Stomach (tissue), 9 donors: Measurements from ENCODE around the gene CTRB1. TPM values are rescaled to one million over a fixed set of nuclear protein-coding genes. Genes with fewer than 3 reads are reported as not detected.

Source experiments
- DNase-seq, 2 donors: peaks; one replicate each; pipeline versions ENCODE4 v3.0.0 to v3.0.0-alpha.2; 2013 to 2019
- H3K27ac ChIP-seq, 5 donors: fragments of 200-600 bp in 4 of 5; sonication (generic) in 4 of 5; one replicate each; pipeline ENCODE4 v1.5.1; 2013 to 2019; ENCODE audit warnings: mild to moderate bottlenecking in 1 of 5, moderate library complexity in 1 of 5
- H3K27me3 ChIP-seq, 3 donors: fragments of 200-600 bp; sonication (generic); one replicate each; pipeline ENCODE4 v1.5.1; 2017 to 2019; ENCODE audit warnings: mixed run types in 1 of 3
- H3K36me3 ChIP-seq, 4 donors: fragments of 200-600 bp; sonication (generic); 1 replicate in 3 of 4; 2 replicates in 1 of 4; pipeline ENCODE4 v1.5.1; 2016 to 2019
- H3K4me1 ChIP-seq, 4 donors: fragments of 200-600 bp; sonication (generic); one replicate each; pipeline ENCODE4 v1.5.1; 2016 to 2019
- H3K4me3 ChIP-seq, 4 donors: fragments of 200-600 bp; sonication (generic) in 3 of 4; one replicate each; pipeline ENCODE4 v1.5.1; 2016 to 2019; ENCODE audit warnings: mild to moderate bottlenecking in 1 of 4
- H3K9me3 ChIP-seq, 4 donors: fragments of 200-600 bp; sonication (generic); one replicate each; pipeline ENCODE4 v1.5.1; 2016 to 2019
- EP300 ChIP-seq: sonication (generic); formaldehyde crosslinking; IDR thresholded peaks from one replicate; pipeline ENCODE4 v1.6.1; 2017; ENCODE audit warnings: antibody characterized with exemption
- POLR2A ChIP-seq, 4 donors: fragments of 450-650 bp; IDR thresholded peaks; one replicate each; pipeline ENCODE4 v1.6.1; 2016; ENCODE audit warnings: antibody characterized with exemption in 4 of 4, control low read depth in 2 of 4, mild to moderate bottlenecking in 1 of 4, moderate library complexity in 1 of 4
- POLR2AphosphoS5 ChIP-seq, 3 donors: sonication (generic); formaldehyde crosslinking; IDR thresholded peaks; one replicate each; pipeline ENCODE4 v1.6.1; 2016; ENCODE audit warnings: antibody characterized with exemption in 3 of 3
- WGBS, 5 donors: extraction: QIAGEN DNeasy Blood & Tissue Kit in 3 of 5; methylation state at CpG; one replicate each; pipeline versions ENCODE4 v1.1.5 to v1.1.7; 2013 to 2018; 5-methylcytosine and 5-hydroxymethylcytosine counted together
- intact Hi-C: fragments of 100-400 bp; cut with DNase I; formaldehyde crosslinking; loops from one replicate; pipeline ENCODE4 v1.15.1; 2023; ENCODE audit warnings: low total_unique reads
- polyA plus RNA-seq, 3 donors: library from polyadenylated mRNA; stranded (reverse); fragments of 200-250 nt; gene quantifications; one replicate each; pipeline ENCODE4 v1.2.3, GENCODE V29; 2013
- total RNA-seq, 5 donors: library from RNA; depleted of rRNA; stranded (reverse); fragments of >200 nt; gene quantifications; one replicate each; pipeline versions ENCODE4 v1.1.0 to v1.2.3, GENCODE V29; 2014 to 2016
- TF ChIP-seq, protein P1 (sequence below), 7 experiments: fragments of 450-650 bp in 4 of 7; fragments of 200-600 bp in 3 of 7; sonication (generic) in 3 of 7; IDR thresholded peaks; one replicate each; pipeline ENCODE4 v1.5.1; 2016 to 2019; ENCODE audit warnings: antibody characterized with exemption in 7 of 7, control low read depth in 2 of 7, mild to moderate bottlenecking in 1 of 7
- donor health status: healthy with polysubstance abuse.
- donor health status: Bipolar disorder and iron deficiency.
- donor health status: healthy.

CTRB1 gene
- total and polyA plus RNA-seq, 8 donors, result 2.5 to 35.9 (median 2.9) TPM; not detected in 5

- peaks cover 0 to 17% (median 0%) of the 10 kb centered on the region in 3 donors for H3K27me3 ChIP-seq
Measured at GRCh38 chr16:75225678-75226515, 7.1 kb downstream of the CTRB1 start.

DNA sequence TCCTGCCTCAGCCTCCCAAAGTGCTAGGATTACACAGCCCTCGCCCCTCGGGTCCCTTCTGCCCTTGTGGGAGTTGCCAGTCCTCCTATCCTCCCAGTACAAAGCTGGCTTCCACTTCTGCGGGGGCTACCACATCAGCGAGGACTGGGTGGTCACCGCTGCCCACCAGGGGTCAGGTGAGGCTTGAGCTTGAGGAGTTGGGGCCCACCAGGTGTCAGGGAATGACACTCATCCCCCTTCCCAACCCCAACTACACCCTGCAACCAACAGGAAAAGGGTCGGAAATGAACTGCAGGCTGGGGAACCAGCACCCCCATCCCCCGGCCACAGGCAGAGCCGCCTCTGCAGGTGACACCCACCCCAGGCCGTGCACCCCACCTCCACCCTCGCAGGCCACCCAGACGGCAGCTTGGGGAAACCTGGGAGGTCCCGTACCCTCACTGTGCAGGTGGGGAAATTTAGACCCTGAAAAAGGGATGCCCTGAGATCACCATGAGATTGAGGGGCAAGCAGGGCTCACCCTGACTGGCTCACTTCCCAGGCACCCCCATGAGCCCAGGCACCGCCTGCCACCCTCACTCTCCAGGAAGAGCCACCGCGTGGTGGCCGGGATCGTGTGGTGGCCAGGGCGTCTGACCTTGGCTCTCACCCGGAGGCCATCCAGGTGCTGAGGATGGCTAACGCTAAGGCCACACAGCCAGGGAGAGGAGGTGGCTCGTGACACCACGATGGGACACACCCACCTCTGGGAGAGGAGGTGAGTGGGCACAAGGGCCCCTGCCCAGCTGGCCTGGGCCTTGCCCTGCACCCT, 8.0 kb downstream of the CTRB1 start:
- H3K4me3 ChIP-seq, result no peak overlapping the region
- H3K4me1 ChIP-seq, result peaks cover 0 to 6% (median 0%) of the 10 kb centered on the region in 4 donors
- 60 to 66% (median 63%) methylated on average over 21 to 22 of the region's 22 CpGs for WGBS, 5 donors
- DNase-seq, result no peak
- H3K27me3 ChIP-seq, result peaks cover 0 to 17% (median 0%) of the 10 kb centered on the region in 3 donors
- peaks cover 19 to 43% (median 40%) of the 10 kb centered on the region in 4 donors for H3K36me3 ChIP-seq
- intact Hi-C loops, result no loop called here
- TF ChIP-seq, protein P1, sequence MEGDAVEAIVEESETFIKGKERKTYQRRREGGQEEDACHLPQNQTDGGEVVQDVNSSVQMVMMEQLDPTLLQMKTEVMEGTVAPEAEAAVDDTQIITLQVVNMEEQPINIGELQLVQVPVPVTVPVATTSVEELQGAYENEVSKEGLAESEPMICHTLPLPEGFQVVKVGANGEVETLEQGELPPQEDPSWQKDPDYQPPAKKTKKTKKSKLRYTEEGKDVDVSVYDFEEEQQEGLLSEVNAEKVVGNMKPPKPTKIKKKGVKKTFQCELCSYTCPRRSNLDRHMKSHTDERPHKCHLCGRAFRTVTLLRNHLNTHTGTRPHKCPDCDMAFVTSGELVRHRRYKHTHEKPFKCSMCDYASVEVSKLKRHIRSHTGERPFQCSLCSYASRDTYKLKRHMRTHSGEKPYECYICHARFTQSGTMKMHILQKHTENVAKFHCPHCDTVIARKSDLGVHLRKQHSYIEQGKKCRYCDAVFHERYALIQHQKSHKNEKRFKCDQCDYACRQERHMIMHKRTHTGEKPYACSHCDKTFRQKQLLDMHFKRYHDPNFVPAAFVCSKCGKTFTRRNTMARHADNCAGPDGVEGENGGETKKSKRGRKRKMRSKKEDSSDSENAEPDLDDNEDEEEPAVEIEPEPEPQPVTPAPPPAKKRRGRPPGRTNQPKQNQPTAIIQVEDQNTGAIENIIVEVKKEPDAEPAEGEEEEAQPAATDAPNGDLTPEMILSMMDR (IDR thresholded peaks at IDR 0.05), result no peak
- TF ChIP-seq EP300 (no peak), POLR2AphosphoS5 (IDR thresholded peaks at IDR 0.05) (no peak)
- H3K9me3 ChIP-seq, result no peaks in the 10 kb centered on the region
- no peak overlapping the region for H3K27ac ChIP-seq

More at GRCh38 chr16:75225678-75226515, 7.1 kb downstream of the CTRB1 start:
- Histone ChIP-seq H3K4me3 (no peak overlapping the region), H3K36me3 (peaks cover 16 to 35% (median 34%) of the 10 kb centered on the region in 4 donors), H3K9me3 (no peaks in the 10 kb centered on the region), H3K27ac (no peak overlapping the region), H3K4me1 (peaks cover 0 to 6% (median 0%) of the 10 kb centered on the region in 4 donors)
- intact Hi-C loops, result no loop called here
- no peak for DNase-seq
- no peak for TF ChIP-seq EP300
- 65 to 77% (median 69%) methylated on average over 22 to 26 of the region's 26 CpGs for WGBS, 5 donors

DNA sequence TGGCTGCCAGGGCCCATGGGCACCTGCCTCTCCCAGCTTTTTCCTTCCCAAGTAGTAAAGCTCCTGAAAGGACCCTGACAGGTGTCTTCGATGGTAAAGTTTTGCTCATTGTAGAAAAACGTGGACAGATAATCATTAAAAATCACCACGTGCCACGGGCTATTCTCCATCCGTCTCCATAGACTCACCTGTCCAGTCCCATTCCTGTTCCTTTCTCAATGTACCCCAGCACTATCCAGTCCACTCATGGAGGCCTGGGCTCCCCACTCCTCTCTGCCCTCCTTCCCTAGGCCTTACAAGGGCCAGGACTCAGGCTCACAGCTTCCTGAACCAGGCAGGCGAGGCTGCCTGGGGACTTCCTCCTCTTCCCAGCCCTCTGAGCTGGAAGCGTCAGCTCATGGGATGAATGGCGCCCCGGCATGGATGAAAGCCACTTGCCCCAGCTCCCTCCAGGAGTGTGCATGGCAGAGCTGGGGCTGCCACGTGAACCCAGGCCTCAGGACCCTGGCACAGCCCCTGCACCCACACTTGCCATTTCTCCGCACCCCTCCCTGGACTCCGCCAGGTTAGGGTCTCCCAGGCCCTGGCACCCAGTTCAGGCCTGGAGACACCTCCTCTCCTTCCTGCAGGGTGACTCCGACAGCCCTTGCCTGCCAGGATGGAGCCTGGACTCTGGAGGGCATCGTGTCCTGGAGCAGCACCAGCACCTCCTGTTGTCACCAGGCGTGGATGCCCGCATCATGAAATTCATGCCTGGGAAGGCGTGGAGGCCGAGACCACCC, 8.8 kb downstream of the CTRB1 start:
- DNase-seq, result no peak
- Histone ChIP-seq H3K27ac (no peak overlapping the region), H3K9me3 (no peaks in the 10 kb centered on the region), H3K4me3 (no peak overlapping the region), H3K27me3 (peaks cover 0 to 17% (median 0%) of the 10 kb centered on the region in 3 donors), H3K36me3 (peaks cover 26 to 51% (median 48%) of the 10 kb centered on the region in 4 donors), H3K4me1 (peaks cover 0 to 6% (median 0%) of the 10 kb centered on the region in 4 donors)
- TF ChIP-seq, protein P1 (IDR thresholded peaks at IDR 0.05), result no peak
- no peak for TF ChIP-seq POLR2A (IDR thresholded peaks at IDR 0.05)
- no peak for TF ChIP-seq EP300
- TF ChIP-seq POLR2AphosphoS5 (IDR thresholded peaks at IDR 0.05), result no peak
- 79 to 87% (median 82%) methylated on average over 16 to 18 of the region's 18 CpGs for WGBS, 5 donors
- intact Hi-C loops, result no loop called here

DNA sequence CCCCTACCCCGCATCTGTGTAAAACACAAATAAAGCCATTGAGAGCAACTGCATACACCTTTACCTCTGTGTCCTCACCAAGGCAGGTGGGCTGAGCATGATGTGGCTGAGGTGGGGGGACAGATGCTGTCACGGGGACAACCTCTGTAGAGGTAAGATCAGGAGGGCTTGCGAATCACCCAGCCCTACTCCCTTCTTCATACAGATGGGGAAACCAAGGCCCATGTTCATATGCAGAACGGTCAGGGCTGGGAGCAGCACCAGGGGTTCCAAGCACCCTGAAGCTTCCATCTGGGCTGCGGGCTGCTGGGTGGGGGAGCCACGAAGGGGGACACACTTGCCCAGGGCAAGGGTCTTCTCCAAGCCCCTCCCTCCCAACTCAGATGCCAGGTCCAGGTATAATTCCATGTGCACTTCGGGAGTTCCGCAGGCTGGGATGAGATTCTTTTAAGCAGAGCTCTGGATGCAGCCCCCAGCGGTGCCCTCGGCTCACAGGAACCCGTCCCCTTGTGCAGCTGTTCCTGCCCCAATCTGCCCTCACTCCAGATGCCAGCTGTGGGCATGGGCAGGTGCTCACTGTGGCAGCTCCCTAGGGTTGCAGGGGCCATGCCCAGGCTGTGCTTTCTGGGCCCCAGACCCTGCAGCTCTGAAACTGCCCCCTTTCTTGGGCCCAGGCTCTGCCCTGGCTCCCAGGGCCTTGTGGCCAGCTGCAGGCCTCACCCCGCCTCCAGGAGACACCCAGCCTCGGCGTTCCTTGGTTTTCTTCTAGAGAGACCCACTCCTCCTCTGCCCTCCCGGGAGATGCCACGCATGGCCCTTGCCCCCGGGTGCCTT, 9.6 kb downstream of the CTRB1 start:
- TF ChIP-seq EP300 (no peak), POLR2AphosphoS5 (IDR thresholded peaks at IDR 0.05) (no peak), POLR2A (IDR thresholded peaks at IDR 0.05) (no peak)
- TF ChIP-seq, protein P1 (IDR thresholded peaks at IDR 0.05), result no peak
- peaks cover 0 to 11% (median under 1%) of the 10 kb centered on the region in 4 donors for H3K4me1 ChIP-seq
- H3K27ac ChIP-seq, result no peak overlapping the region
- H3K36me3 ChIP-seq, result peaks cover 30 to 59% (median 56%) of the 10 kb centered on the region in 4 donors
- intact Hi-C loops, result no loop called here
- no peak overlapping the region for H3K4me3 ChIP-seq
- 78 to 92% (median 86%) methylated on average over 13 to 17 of the region's 17 CpGs for WGBS, 5 donors
- H3K9me3 ChIP-seq, result no peaks in the 10 kb centered on the region
- no peak for DNase-seq
- peaks cover 0 to 17% (median 0%) of the 10 kb centered on the region in 3 donors for H3K27me3 ChIP-seq
